Common myeloid progenitor, CD34-positive (primary cell): ENCODE measurements around the gene NOTUM.

Experiments
- CTCF ChIA-PET: fragments of 350-600 bp; sonication (Branson Sonifier 250); formaldehyde crosslinking; loops from one replicate; lab custom pipeline; 2021; ENCODE audit warnings: antibody characterized with exemption; lab: Charles Lee
- POLR2A ChIA-PET: fragments of 350-600 bp; sonication (Branson Sonifier 250); formaldehyde crosslinking; loops from one replicate; lab custom pipeline; 2021; ENCODE audit warnings: antibody characterized with exemption; lab: Charles Lee
- DNase-seq, 3 donors: peaks; one replicate each; pipeline versions ENCODE4 v3.0.0 to v3.0.0-alpha.2; 2013
- H3K27ac ChIP-seq, 2 experiments: 1 replicate in 1 of 2; 2 replicates in 1 of 2; pipeline ENCODE4 v1.7.0; 2013; ENCODE audit warnings: inconsistent platforms in 2 of 2, low read length in 2 of 2, mild to moderate bottlenecking in 2 of 2, low read depth in 1 of 2, moderate library complexity in 1 of 2; ENCODE audit not compliant: severe bottlenecking in 2 of 2, insufficient read depth in 1 of 2, poor library complexity in 1 of 2
- H3K27me3 ChIP-seq, 5 experiments: replicated peaks in 2 of 5; 1 replicate in 3 of 5; 2 replicates in 2 of 5; pipeline versions ENCODE4 v1.6.1 to v1.7.0; 2013; ENCODE audit warnings: low read length in 4 of 5, mild to moderate bottlenecking in 2 of 5, moderate library complexity in 2 of 5, inconsistent platforms in 1 of 5; ENCODE audit not compliant: insufficient read depth in 5 of 5, control insufficient read depth in 4 of 5
- H3K36me3 ChIP-seq, 4 experiments: 1 replicate in 2 of 4; 2 replicates in 2 of 4; pipeline versions ENCODE4 v1.6.1 to v1.7.0; 2013; ENCODE audit warnings: low read length in 3 of 4, control low read depth in 1 of 4, mild to moderate bottlenecking in 1 of 4; ENCODE audit not compliant: control insufficient read depth in 4 of 4, insufficient read depth in 4 of 4
- H3K4me1 ChIP-seq, 4 experiments: 1 replicate in 3 of 4; 2 replicates in 1 of 4; pipeline versions ENCODE4 v1.6.1 to v1.7.1; 2013; ENCODE audit warnings: low read length in 3 of 4, mild to moderate bottlenecking in 3 of 4, control low read depth in 1 of 4, inconsistent platforms in 1 of 4, moderate library complexity in 1 of 4; ENCODE audit not compliant: control insufficient read depth in 4 of 4, insufficient read depth in 4 of 4; ENCODE audit errors: control extremely low read depth in 1 of 4
- H3K4me3 ChIP-seq, 7 experiments: 1 replicate in 4 of 7; 2 replicates in 3 of 7; pipeline versions ENCODE4 v1.5.1 to v1.7.0; 2013; ENCODE audit warnings: mild to moderate bottlenecking in 7 of 7, low read length in 6 of 7, moderate library complexity in 6 of 7, inconsistent platforms in 2 of 7, low read depth in 2 of 7, control low read depth in 1 of 7; ENCODE audit not compliant: insufficient read depth in 4 of 7, control insufficient read depth in 1 of 7; ENCODE audit errors: extremely low read depth in 1 of 7
- H3K9me3 ChIP-seq, 5 experiments: 1 replicate in 4 of 5; 2 replicates in 1 of 5; pipeline versions ENCODE4 v1.6.1 to v1.7.1; 2013; ENCODE audit warnings: low read length in 4 of 5, mild to moderate bottlenecking in 2 of 5, inconsistent platforms in 1 of 5, low read depth in 1 of 5, moderate library complexity in 1 of 5; ENCODE audit not compliant: control insufficient read depth in 4 of 5, insufficient read depth in 2 of 5; ENCODE audit errors: control extremely low read depth in 1 of 5
- WGBS: methylation state at CpG from one replicate; pipeline ENCODE4 v1.1.5; 2013; ENCODE audit not compliant: insufficient coverage; 5-methylcytosine and 5-hydroxymethylcytosine counted together

NOTUM gene

DNA sequence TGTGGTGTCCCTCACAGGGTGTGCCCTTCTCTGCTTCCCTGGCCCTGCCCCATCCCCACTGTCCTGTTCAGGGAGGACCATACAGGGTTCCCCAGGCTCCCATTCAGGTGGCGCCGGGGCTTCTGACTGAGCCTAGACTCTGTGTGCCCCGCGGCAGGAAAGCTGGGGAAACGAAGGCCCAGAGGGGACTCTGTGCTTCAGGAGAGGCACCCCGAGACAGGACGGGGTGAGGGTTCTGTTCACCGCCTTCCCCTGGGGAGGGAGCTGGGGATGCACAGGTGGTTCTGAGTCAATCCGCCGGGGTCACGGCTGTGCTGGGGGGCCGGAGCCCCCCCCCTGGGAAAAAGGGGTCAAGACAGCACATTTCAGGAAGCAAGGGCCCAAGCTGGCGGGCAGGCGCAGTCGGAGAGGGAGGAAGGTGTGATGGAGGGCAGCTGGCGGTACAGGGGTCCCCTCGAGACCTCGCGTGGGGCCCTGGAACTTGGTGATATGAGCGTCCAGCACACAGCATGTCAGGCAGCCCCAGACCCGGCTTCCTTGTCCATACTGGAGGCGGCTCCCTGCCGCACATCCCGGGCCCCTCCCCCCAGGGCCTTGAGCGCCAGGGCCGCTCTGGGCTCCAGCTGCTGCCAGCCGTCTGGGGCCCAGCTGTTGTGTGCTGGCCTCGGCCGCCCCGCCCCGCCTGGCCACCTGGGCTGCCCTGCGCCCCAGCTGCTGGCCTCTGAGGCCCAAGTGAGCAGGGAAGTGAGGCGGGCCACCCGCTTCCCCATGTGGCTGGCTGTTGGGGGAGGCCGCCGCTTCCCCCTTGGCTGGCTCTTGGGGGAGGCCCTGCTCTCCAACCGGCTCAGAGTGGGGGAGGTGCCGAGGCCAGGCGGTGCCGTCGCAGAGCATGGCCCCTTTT is 5.6 kb upstream of the NOTUM start:
- Histone ChIP-seq H3K9me3 (no peaks in the 10 kb centered on the region), H3K4me1 (peaks cover 0 to 39% (median 33%) of the 10 kb centered on the region in 4 experiments), H3K27ac (no peak overlapping the region), H3K36me3 (no peaks in the 10 kb centered on the region), H3K27me3 (peaks cover 0 to 25% (median 13%) of the 10 kb centered on the region in 5 experiments), H3K4me3 (peak overlapping the region in 3 of 7 experiments; percentile 8 to 60 (median 32))
- CTCF ChIA-PET = interaction anchor here (0.8 to 3.6 kb wide), 4 partner anchors 7 to 55 kb away, joined by 3 to 21 read pairs (median 8); partner anchors contain the start of gene CENPX
- DNase-seq = peak; percentile 41 to 87 (median 79)
- POLR2A ChIA-PET = interaction anchor here (1.0 kb wide), 1 partner anchor 12 kb away, joined by 3 read pairs; no protein-coding TSS in a partner anchor
- whole genome bisulfite sequencing = 24% methylated on average over 39 of the region's 41 CpGs

- POLR2A ChIA-PET = no interaction called here
- no peak for DNase-seq
- Histone ChIP-seq H3K36me3 (no peaks in the 10 kb centered on the region), H3K27ac (no peak overlapping the region), H3K4me1 (peaks cover 0 to 54% (median 49%) of the 10 kb centered on the region in 4 experiments), H3K4me3 (no peak overlapping the region), H3K9me3 (no peaks in the 10 kb centered on the region), H3K27me3 (peaks cover 0 to 44% (median 15%) of the 10 kb centered on the region in 5 experiments)
- 92% methylated on average over 20 of the region's 22 CpGs for WGBS
- CTCF ChIA-PET = interaction anchor here (0.7 to 6.4 kb wide), 2 partner anchors 57 to 105 kb away, joined by 3 to 117 read pairs; partner anchors contain the start of genes CENPX and LRRC45
These were observed 3.3 kb upstream of the NOTUM start for GRCh38 chr17:81964081-81964849.

- peaks cover 0 to 59% (median 21%) of the 10 kb centered on the region in 5 experiments for H3K27me3 ChIP-seq
- WGBS = 91% methylated on average over 34 of the region's 37 CpGs
- peaks cover 0 to 46% (median 42%) of the 10 kb centered on the region in 4 experiments for H3K4me1 ChIP-seq
- POLR2A ChIA-PET = no interaction called here
- CTCF ChIA-PET = interaction anchor here (0.7 to 6.4 kb wide), 7 partner anchors 9 to 67 kb away, joined by 3 to 117 read pairs (median 4); partner anchors contain the start of genes CENPX and LRRC45
- H3K4me3 ChIP-seq = no peak overlapping the region
- no peaks in the 10 kb centered on the region for H3K9me3 ChIP-seq
- no peak overlapping the region for H3K27ac ChIP-seq
- no peaks in the 10 kb centered on the region for H3K36me3 ChIP-seq
- DNase-seq = no peak
These were observed 1.8 kb upstream of the NOTUM start for GRCh38 chr17:81962499-81963441.

DNA sequence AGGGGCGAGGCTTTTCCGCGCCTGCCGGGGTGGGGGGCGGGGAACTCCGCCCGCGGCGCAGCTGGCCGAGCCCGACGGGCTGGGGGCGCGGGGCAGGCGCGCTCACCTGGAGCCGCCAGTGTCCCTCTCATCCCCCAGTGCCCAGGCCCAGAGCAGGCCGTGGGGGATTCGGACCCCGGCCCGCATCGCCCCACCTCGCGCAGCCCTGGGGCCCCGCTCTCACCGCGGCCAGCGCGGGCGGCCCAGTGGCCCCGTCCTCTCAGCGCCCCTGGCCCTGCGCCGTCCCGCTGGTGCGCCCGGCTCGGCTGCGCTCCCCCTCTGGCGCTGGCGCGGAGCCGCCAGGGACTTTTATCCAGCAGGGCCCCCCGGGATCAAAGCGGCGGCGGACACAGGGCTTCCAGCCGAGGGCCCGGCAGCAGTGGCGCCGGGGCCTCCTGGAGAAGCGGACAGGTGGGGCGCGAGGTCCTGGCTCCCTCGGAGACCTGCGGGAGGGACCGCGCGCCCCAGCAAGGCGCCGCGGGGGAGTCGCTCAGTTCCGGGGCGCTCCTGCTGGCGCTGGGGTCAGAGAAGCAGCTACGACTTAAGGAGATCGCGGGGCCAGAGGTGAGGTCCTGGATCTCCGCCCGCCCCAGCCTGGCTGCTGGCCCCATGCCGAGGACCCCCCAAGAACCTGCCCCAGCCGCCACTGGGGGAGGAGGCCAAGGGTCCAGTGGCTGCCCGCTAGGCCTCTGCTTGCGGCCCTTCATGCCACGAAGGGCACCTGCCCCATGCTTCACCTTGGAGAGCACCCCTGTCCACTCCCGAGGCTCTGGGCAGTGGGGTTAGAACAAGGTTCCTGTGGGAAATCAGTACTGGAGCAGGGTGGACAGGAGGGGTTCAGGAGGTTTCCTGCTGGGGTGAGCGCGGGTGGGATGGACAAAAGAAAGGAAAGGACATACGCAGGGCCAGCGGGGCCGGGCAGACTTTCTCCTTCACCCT is 823 bp upstream of the NOTUM start:
- Histone ChIP-seq H3K4me3 (peak overlapping the region in 1 of 7 experiments; percentile 16), H3K36me3 (no peaks in the 10 kb centered on the region), H3K4me1 (peaks cover 0 to 37% (median 32%) of the 10 kb centered on the region in 4 experiments), H3K27ac (no peak overlapping the region), H3K27me3 (peaks cover 0 to 63% (median 21%) of the 10 kb centered on the region in 5 experiments), H3K9me3 (no peaks in the 10 kb centered on the region)
- CTCF ChIA-PET = interaction anchor here (1.5 to 6.4 kb wide), 7 partner anchors 8 to 68 kb away, joined by 3 to 117 read pairs (median 6); partner anchors contain the start of genes CENPX and LRRC45
- WGBS = 15% methylated on average over 65 of the region's 82 CpGs
- DNase-seq = no peak
- POLR2A ChIA-PET = no interaction called here

DNA sequence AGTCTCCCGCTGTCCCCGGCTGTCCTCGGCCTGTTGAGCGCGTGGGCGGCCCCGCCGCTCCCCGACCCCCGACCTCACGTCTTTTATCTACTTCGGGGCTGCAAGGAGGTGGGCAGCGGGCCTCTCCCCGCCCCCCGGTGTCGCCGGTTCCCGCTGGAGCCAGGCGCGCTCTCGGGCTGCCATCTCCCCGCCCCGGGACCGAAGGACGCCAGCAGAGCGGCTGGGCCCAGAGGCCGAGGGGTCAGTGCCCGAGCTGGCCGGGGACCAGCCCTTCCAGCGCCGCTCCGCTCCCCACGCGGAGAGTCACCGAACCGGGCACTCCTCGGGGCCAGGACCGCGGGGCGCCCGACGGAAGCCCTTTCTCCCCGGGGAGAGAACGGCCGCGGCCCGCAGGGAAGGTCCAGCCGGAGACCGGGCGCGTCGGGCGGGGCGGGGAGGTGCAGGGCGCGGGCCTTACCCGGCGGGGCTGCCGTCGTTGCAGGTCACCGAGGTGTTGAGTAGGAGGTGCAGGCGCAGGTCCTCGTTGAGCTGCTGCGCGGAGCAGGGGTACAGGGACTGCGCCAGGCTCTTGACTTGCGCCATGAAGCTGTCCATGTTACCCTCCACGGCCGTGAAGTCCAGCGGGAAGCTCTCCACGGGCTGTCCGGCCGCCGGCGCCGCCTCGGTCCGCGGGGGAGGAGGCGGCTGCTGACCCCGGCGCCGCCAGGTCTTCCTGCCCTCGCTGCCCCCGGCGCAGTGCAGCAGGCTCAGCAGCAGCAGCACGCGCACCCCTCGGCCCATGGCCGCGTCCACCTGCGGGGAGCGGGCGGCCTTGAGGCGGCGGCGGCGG is 643 bp downstream of the NOTUM start:
- ChIA-PET CTCF (interaction anchor here (0.8 to 6.4 kb wide), 17 partner anchors 8 to 91 kb away, joined by 3 to 117 read pairs (median 6); partner anchors contain the start of genes ASPSCR1, CENPX, DCXR and LRRC45), POLR2A (interaction anchor here (1.0 to 1.1 kb wide), 3 partner anchors 13 to 61 kb away, joined by 3 to 11 read pairs (median 4); partner anchors contain the start of genes CENPX and MAFG)
- H3K36me3 ChIP-seq = no peaks in the 10 kb centered on the region
- no peak for DNase-seq
- no peaks in the 10 kb centered on the region for H3K9me3 ChIP-seq
- H3K27ac ChIP-seq = no peak overlapping the region
- H3K27me3 ChIP-seq = peaks cover 0 to 63% (median 21%) of the 10 kb centered on the region in 5 experiments
- peak overlapping the region in 5 of 7 experiments; percentile 9 to 61 (median 42) for H3K4me3 ChIP-seq
- WGBS = 6% methylated on average over 74 of the region's 98 CpGs
- H3K4me1 ChIP-seq = peaks cover 0 to 24% (median 20%) of the 10 kb centered on the region in 4 experiments
